KG1 (cell line): ENCODE results near the gene PRMT7.
"Not testable (repeated sequence)": the region's sequence is repeated elsewhere in the genome, so short reads cannot be mapped to it uniquely, and the experiment has no call there.

Source experiments
- DNase-seq: peaks from one replicate; lab custom pipeline; 2025; lab: John Stamatoyannopoulos, UW

PRMT7 gene

DNA sequence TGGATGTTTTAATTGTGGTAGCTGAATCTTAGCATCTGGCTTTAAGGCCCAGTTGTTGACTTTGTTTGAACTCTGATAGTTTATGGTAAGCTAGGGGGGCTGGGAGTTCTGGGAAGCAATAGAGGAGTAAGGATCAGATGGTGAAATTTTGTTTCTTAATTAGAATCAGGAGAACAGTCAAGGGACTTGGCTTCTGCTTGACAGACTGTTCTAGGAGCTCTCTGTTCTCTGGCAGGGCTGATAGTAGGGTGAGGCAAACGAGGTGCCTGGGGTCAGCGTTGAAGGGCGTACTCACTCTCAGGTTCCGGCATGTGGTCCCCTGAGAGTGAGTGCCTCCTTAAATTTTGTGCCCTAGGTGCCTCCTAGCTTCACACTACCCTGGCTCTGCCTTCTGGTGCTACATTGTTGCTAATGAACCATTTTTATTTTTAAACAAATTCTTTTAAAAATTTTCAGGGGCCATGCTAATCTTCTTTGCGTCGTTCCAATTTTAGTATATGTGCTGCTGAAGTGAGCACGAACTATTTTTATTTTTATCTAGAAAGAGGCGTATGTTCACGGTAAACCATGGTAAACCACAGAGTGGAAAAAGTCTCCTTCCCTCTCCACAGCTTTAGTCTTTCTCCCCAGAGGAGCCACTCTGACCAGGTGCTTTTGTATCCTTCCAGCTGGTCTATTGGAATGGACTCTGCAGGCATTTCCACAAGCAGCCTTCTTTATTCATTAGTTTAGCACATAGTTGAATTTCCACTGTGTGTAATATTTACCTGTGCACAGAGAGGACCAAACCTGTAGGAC, 26.8 kb upstream of the PRMT7 start:
- DNase-seq = no peak

- no peak for DNase-seq
Measured at GRCh38 chr16:68284847-68285246, 26.0 kb upstream of the PRMT7 start.

GRCh38 chr16:68285683-68286082, 25.1 kb upstream of the PRMT7 start:
- no peak for DNase-seq

DNA sequence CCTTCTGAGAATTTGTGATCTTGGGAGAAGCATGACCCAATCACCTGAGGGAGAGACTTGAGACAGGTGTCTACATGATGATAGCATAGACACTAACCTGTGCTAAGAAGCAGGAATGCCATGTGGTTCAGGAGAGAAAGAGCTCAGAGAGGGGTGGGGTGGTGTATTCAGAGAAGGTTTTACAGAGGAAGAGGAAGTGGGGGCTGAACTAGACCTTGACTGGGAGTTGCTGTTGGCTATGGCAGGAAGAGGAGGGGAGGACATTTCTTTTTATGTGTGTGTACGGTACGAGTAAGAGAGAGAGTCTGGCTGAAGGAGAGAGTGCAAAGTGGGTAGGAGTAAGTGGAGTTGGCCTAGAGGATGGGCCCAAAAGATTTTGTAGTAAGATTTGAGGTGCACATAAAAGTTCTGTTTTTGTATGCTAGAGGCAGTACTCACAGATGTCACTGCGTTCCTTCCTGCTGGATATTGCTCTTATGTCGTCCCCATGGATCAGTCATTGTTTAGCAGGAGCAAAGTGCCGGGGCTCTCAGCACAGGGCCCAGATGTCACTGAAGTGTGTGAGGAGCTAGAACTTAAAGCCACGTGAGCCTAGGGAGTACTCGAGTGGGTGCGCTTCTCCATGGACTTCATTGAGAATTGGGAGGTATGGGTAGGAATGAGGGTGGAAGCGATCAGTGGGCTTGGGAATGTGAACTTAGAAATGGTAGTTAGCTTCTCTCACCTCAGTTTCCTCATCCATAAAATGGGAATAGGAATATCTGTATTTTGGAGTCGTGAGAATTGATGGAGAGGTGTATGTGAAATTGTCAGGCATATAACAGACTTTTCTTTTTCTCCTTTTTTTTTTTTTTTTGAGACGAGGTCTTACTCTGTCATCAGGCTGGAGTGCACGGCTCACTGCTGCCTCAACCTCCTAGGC, 24.4 kb upstream of the PRMT7 start:
- DNase-seq = peak; percentile 25

GRCh38 chr16:68287276-68288251, 23.3 kb upstream of the PRMT7 start:
- no peak for DNase-seq

DNA sequence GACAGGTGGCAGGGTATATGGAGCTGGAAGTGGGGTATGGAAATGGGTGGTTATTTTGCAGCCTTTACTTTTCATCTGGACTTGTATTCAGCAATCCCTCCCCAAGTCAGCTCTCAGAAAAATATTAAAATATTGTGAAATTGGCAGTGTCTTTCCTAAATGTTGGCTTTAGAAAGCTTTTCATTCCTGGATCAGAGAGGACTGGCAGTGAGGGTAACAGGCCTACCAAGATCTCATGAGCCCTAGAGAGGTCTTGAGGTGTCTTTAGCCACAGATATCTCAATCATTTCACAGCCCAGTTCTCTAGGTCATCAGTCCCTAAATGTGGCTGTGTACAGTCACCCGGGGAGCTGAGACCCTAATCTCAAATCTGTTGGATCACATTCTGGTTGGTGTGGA, 22.6 kb upstream of the PRMT7 start:
- DNase-seq = no peak

- not testable (repeated sequence) for DNase-seq
Measured at GRCh38 chr16:68288796-68289195, 22.0 kb upstream of the PRMT7 start.

DNA sequence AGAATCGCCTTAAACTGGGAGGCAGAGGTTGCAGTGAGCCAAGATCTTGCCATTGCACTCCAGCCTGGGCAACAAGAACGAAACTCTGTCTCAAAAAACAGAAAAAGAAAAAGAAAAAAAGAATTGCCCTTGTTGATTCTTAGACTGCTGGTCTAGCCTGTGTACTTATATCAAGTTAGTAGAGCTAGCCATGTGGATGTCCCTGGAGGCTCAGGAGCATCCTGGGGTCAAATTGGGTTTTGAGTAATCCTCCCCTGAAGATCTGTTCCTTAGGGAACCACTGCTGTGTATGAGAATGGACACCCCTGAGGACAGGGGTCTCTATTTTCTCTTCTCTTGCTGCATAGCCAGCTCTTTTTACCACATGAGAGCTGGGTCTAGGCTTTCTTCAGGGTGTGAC, 21.6 kb upstream of the PRMT7 start:
- no peak for DNase-seq

DNA sequence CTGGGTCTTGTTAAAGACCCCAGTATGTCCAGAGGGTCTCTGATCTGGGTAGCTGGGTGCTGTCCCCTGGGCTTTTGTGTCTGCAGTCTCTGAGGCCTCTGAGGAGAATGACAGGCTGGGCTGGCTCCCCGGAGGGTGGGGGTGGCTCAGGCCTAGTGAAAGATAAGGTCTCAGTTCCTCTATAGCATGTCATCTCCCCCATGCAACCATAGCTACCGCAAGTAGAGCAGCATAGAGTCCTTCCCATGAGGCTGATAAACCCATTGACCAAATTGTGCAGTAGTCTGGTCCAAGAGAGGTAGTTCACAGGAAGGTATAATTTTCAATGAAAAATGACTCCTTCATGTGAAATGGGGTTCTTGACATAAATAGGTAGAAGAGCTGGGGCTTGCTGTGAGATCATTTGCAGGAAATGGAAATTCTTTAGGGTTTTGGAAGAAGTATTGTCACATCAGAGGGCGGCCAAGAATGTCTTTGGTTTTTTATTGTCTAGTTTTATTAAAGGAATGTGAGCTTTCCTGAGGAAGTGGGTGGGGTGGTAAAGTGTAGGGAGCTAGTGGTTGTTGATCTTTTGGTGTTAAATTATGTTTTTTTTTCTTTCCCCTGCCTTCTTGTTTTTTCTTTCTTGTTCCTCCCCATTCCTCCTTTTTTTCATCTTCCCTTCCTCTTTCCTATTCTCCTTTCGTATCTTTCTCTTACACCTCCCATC, 21.0 kb upstream of the PRMT7 start:
- peak; percentile 50 for DNase-seq

DNA sequence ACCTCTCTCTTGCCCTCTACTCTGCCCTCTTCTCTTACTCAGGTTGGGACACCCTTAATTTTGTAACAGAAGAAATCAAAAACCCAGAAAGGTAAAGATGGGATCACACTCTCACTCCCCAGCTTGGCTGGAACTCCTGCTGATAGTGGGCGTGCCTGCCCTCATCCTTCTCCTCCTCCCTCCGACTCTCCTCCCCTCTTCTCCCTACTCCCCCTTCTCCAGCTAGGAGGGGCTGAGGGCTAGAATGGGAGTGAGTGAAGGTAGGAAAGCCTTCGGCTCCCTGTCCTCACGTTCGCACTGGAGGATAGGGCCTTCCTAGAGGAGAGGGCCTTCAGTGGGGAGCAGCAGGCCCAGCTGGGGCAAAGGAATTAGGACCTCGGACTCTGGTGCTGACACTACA, 20.4 kb upstream of the PRMT7 start:
- no peak for DNase-seq

DNA sequence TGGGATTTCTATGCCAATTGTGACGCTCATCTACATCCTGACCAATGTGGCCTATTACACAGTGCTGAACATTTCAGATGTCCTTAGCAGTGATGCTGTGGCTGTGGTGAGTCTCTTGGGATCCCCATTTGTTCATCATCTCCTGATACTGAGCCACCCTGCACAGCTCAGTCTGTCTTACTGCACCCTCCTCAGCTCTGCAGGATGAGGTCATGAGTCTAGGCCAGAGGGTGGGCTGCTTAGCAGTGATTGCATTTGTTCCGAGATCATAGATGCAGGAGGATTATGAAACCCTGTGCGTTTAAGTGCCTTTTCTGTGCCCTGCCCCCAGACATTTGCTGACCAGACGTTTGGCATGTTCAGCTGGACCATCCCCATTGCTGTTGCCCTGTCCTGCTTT, 19.6 kb upstream of the PRMT7 start:
- DNase-seq = no peak

GRCh38 chr16:68292425-68292824, 18.4 kb upstream of the PRMT7 start:
- no peak for DNase-seq

- no peak for DNase-seq
Measured at GRCh38 chr16:68296291-68296690, 14.5 kb upstream of the PRMT7 start.

DNA sequence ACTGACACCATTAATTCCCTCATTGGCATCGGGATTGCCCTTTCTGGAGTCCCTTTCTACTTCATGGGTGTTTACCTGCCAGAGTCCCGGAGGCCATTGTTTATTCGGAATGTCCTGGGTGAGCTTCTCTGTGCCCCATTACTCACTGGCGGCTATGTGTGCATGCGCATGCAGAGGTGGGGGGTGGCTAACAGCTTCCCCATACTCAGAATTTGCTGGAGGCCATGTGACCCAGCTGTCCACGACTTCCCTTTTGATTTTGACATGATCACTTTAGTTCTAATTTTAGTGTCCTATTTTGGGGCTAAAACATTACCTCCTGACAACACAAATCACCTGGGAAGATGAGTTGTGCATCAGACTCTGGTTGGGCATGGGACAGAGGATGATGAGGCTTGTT, 14.1 kb upstream of the PRMT7 start:
- DNase-seq = no peak

GRCh38 chr16:68297908-68298307, 12.9 kb upstream of the PRMT7 start:
- DNase-seq = no peak

DNA sequence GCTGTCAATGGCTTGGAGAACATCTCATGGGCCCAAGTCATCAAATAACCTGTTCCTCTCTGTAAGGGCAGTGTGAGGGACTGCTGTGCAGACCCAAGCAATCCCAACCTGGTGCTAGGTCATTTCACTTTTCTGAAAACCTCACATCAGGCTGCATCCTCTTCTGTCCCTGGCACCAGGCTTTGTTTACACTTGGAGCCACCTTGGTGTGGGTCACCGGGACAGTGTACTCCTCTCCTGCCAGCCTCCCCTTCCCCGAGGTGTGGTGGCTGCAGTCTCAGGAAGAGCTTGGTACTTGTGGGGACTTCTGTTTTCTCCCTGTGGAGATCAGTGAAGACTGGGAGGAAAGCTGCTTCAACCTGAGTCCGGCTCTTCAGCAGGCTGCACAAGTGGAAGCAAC, 12.5 kb upstream of the PRMT7 start:
- DNase-seq = no peak

- no peak for DNase-seq
Measured at GRCh38 chr16:68298907-68299561, 11.8 kb upstream of the PRMT7 start.

GRCh38 chr16:68299571-68300453, 11.0 kb upstream of the PRMT7 start:
- no peak for DNase-seq

DNA sequence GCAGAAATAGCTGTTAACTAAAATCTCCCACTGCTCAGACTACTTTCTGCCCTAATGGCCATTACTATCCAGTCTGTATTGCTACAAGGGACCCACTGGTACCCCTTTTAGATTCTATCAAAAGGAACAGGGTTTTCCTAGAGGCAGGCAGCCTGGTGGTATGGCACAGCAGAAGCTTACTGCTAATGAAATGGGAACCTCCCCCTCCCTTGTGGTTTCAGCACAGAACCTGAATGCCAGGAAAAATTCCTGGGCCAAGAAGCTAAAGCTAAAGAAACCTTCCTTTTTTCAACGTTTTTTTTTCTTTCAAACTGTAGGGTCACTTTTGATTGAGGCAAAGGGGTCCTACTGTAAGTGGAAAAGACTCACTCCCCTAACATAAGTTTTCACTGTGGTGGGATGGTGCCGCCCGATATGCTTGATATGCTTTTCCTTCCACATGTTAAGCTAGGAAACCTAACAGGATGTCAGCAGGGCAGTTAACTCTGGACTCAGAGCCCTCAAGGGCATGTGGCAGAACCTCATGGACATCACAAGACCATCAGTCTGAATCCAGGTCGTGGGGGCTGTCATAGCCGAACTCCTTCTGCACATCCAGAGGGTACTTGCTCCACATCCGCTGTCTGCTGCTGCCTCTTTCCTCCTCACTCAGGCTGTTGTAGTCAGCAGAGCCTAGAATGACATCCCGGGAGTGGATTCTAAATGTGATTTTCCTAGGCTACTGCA, 9.9 kb upstream of the PRMT7 start:
- no peak for DNase-seq
